Peyer's patch (tissue), 4 donors: Measurements from ENCODE around the gene CCL25. TPM values are rescaled to one million over a fixed set of nuclear protein-coding genes. Genes with fewer than 3 reads are reported as not detected.
"Not testable (repeated sequence)": the region's sequence is repeated elsewhere in the genome, so short reads cannot be mapped to it uniquely, and the experiment has no call there.

Source experiments
- DNase-seq, 3 donors: peaks; one replicate each; pipeline ENCODE4 v3.0.0-alpha.2; 2017 to 2019
- H3K27ac ChIP-seq, 4 donors: fragments of 200-600 bp; sonication (generic); one replicate each; pipeline ENCODE4 v1.5.1; 2016 to 2019
- H3K27me3 ChIP-seq, 2 donors: fragments of 200-600 bp; sonication (generic); one replicate each; pipeline ENCODE4 v1.5.1; 2019
- H3K36me3 ChIP-seq, 3 donors: fragments of 200-600 bp; sonication (generic); one replicate each; pipeline ENCODE4 v1.5.1; 2016 to 2019
- H3K4me1 ChIP-seq, 4 donors: fragments of 200-600 bp; sonication (generic); one replicate each; pipeline ENCODE4 v1.5.1; 2016 to 2019
- H3K4me3 ChIP-seq, 4 donors: fragments of 200-600 bp; sonication (generic); 1 replicate in 3 of 4; 2 replicates in 1 of 4; pipeline ENCODE4 v1.5.1; 2016 to 2019; ENCODE audit warnings: mild to moderate bottlenecking in 1 of 4
- H3K9me3 ChIP-seq, 4 donors: fragments of 200-600 bp; sonication (generic); one replicate each; pipeline ENCODE4 v1.5.1; 2016 to 2019; ENCODE audit warnings: mild to moderate bottlenecking in 1 of 4
- CTCF ChIP-seq, 6 experiments: fragments of 450-650 bp in 4 of 6; fragments of 200-600 bp in 2 of 6; sonication (generic) in 1 of 6; IDR thresholded peaks; one replicate each; pipeline ENCODE4 v1.5.1; 2017 to 2019; ENCODE audit warnings: antibody characterized with exemption in 6 of 6, mild to moderate bottlenecking in 3 of 6, moderate library complexity in 1 of 6
- POLR2A ChIP-seq, 2 donors: fragments of 450-650 bp; IDR thresholded peaks; one replicate each; pipeline ENCODE4 v1.5.1; 2017; ENCODE audit warnings: antibody characterized with exemption in 2 of 2, mild to moderate bottlenecking in 2 of 2, moderate library complexity in 2 of 2
- total RNA-seq, 4 donors: library from RNA; depleted of rRNA; stranded (reverse); fragments of >200 nt; gene quantifications; one replicate each; pipeline ENCODE4 v1.1.0, GENCODE V29; 2016

The CCL25 gene
- total RNA-seq, 4 donors from 2014 or later: 5.8 to 286 (median 121) TPM

GRCh38 chr19:8020681-8021080 is 31.9 kb upstream of the CCL25 start:
- H3K36me3 ChIP-seq: no peaks in the 10 kb centered on the region
- DNase-seq: no peak

GRCh38 chr19:8021374-8021773 is 31.2 kb upstream of the CCL25 start:
- TF ChIP-seq CTCF (IDR thresholded peaks at IDR 0.05) (no peak), POLR2A (IDR thresholded peaks at IDR 0.05) (no peak)
- Histone ChIP-seq H3K4me3 (no peak overlapping the region), H3K9me3 (no peaks in the 10 kb centered on the region), H3K27ac (no peak overlapping the region), H3K27me3 (no peaks in the 10 kb centered on the region), H3K4me1 (no peaks in the 10 kb centered on the region), H3K36me3 (no peaks in the 10 kb centered on the region)
- no peak for DNase-seq

More at GRCh38 chr19:8020681-8021080, 31.9 kb upstream of the CCL25 start:
- Histone ChIP-seq H3K4me1 (no peaks in the 10 kb centered on the region), H3K9me3 (no peaks in the 10 kb centered on the region), H3K27me3 (no peaks in the 10 kb centered on the region), H3K27ac (no peak overlapping the region), H3K4me3 (no peak overlapping the region)
- TF ChIP-seq POLR2A (IDR thresholded peaks at IDR 0.05): no peak
- no peak for TF ChIP-seq CTCF (IDR thresholded peaks at IDR 0.05)

GRCh38 chr19:8022275-8022674 is 30.3 kb upstream of the CCL25 start:
- no peak overlapping the region for H3K4me3 ChIP-seq
- H3K27ac ChIP-seq: no peak overlapping the region
- H3K27me3 ChIP-seq: no peaks in the 10 kb centered on the region
- no peak for TF ChIP-seq POLR2A (IDR thresholded peaks at IDR 0.05)
- TF ChIP-seq CTCF (IDR thresholded peaks at IDR 0.05): no peak
- no peaks in the 10 kb centered on the region for H3K36me3 ChIP-seq
- H3K4me1 ChIP-seq: no peaks in the 10 kb centered on the region
- no peak for DNase-seq
- no peaks in the 10 kb centered on the region for H3K9me3 ChIP-seq

GRCh38 chr19:8023371-8023770 is 29.2 kb upstream of the CCL25 start:
- TF ChIP-seq CTCF (IDR thresholded peaks at IDR 0.05): no peak
- TF ChIP-seq POLR2A (IDR thresholded peaks at IDR 0.05): no peak
- no peak overlapping the region for H3K4me3 ChIP-seq
- H3K27me3 ChIP-seq: no peaks in the 10 kb centered on the region
- no peak for DNase-seq
- H3K9me3 ChIP-seq: no peaks in the 10 kb centered on the region
- H3K27ac ChIP-seq: no peak overlapping the region
- H3K4me1 ChIP-seq: no peaks in the 10 kb centered on the region
- no peaks in the 10 kb centered on the region for H3K36me3 ChIP-seq

- not testable (repeated sequence) for H3K9me3 ChIP-seq, H3K36me3 ChIP-seq, H3K27ac ChIP-seq, H3K27me3 ChIP-seq, H3K4me3 ChIP-seq, DNase-seq, H3K4me1 ChIP-seq
Measured at GRCh38 chr19:8024256-8024655, 28.3 kb upstream of the CCL25 start.

GRCh38 chr19:8025316-8025715 is 27.2 kb upstream of the CCL25 start:
- TF ChIP-seq POLR2A (IDR thresholded peaks at IDR 0.05) (no peak), CTCF (IDR thresholded peaks at IDR 0.05) (no peak)
- H3K27me3 ChIP-seq: no peaks in the 10 kb centered on the region
- no peaks in the 10 kb centered on the region for H3K9me3 ChIP-seq
- H3K27ac ChIP-seq: peak overlapping the region in 2 of 4 donors; percentile 2 to 23
- no peaks in the 10 kb centered on the region for H3K36me3 ChIP-seq
- DNase-seq: no peak
- H3K4me1 ChIP-seq: no peaks in the 10 kb centered on the region
- no peak overlapping the region for H3K4me3 ChIP-seq
